ENCODE measurements around the gene HYAL1. TPM values are rescaled to one million over a fixed set of nuclear protein-coding genes. Genes with fewer than 3 reads are reported as not detected.
A peak's percentile ranks its signal among the peaks of the same experiment; 100 is the strongest.
"Not testable (repeated sequence)": the region's sequence is repeated elsewhere in the genome, so short reads cannot be mapped to it uniquely, and the experiment has no call there.

The HYAL1 gene
- total RNA-seq, 2 experiments from 2014 or later, result 0.37 TPM; not detected in 1

DNA sequence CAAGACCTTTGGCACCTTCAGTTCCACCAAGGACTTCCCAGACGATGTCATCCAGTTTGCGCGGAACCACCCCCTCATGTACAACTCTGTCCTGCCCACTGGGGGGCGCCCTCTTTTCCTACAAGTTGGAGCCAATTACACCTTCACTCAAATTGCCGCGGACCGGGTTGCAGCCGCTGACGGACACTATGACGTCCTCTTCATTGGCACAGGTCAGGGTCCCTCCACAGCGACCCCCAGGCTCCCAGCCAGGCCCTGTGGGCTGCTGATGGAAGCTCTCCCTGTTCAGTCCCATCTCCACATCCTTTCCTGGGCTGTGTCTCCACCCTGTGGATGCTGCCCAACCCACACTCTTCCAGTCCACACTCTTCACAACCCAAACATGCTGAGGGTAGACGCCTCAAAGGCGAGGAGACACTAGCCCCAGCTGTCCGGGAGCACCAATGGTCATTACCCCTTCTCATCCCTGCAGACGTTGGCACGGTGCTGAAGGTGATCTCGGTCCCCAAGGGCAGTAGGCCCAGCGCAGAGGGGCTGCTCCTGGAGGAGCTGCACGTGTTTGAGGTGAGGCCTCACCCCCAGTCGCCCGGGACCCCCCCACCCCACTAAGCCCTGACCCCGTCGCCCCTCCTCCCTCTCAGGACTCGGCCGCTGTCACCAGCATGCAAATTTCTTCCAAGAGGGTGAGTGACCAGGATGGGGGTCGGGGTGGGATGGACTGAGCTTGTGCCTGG is 28.8 kb downstream of the HYAL1 start:
- DNase-seq (peak; percentile 90), ATAC-seq (peak; percentile 59)
- Mint-ChIP-seq H3K27ac (no peak overlapping the region), H3K27me3 (peaks cover 35% of the 10 kb centered on the region), H3K9me3 (ENCODE audit: low read depth) (no peaks in the 10 kb centered on the region), H3K4me1 (peaks cover 25% of the 10 kb centered on the region), H3K4me3 (no peak overlapping the region), H3K36me3 (ENCODE audit: low read depth) (no peaks in the 10 kb centered on the region)
- CTCF ChIA-PET, result interaction anchor here (0.6 to 3.1 kb wide), 8 partner anchors 9 to 79 kb away, joined by 3 to 21 read pairs (median 3); no protein-coding TSS in a partner anchor
- intact Hi-C loops (cut with DNase I, micrococcal nuclease), result loop anchor here (1.0 to 10.0 kb wide), 4 partner anchors 18 to 152 kb away; partner anchors contain the start of genes HYAL2 (in 1 of the 2), IFRD2 (in 1 of the 2) and TUSC2 (in 1 of the 2)
- POLR2A ChIA-PET, result interaction anchor here (0.6 kb wide), 1 partner anchor 30 kb away, joined by 5 read pairs; no protein-coding TSS in a partner anchor

- intact Hi-C loops (cut with DNase I, micrococcal nuclease), result loop anchor here (1.0 to 10.0 kb wide), 11 partner anchors 13 to 152 kb away; partner anchors contain the start of genes HYAL2 (in 1 of the 2), IFRD2 (in 1 of the 2) and TUSC2 (in 1 of the 2)
- Mint-ChIP-seq H3K4me1 (peaks cover 25% of the 10 kb centered on the region), H3K4me3 (no peak overlapping the region), H3K9me3 (ENCODE audit: low read depth) (no peaks in the 10 kb centered on the region), H3K27ac (no peak overlapping the region), H3K27me3 (peaks cover 35% of the 10 kb centered on the region), H3K36me3 (ENCODE audit: low read depth) (no peaks in the 10 kb centered on the region)
- DNase-seq (no peak), ATAC-seq (no peak)
- POLR2A ChIA-PET, result no interaction called here
- CTCF ChIA-PET, result interaction anchor here (0.8 to 3.1 kb wide), 2 partner anchors 78 to 81 kb away, joined by 3 to 21 read pairs; no protein-coding TSS in a partner anchor
These were observed 29.7 kb downstream of the HYAL1 start for GRCh38 chr3:50273689-50274065.

DNA sequence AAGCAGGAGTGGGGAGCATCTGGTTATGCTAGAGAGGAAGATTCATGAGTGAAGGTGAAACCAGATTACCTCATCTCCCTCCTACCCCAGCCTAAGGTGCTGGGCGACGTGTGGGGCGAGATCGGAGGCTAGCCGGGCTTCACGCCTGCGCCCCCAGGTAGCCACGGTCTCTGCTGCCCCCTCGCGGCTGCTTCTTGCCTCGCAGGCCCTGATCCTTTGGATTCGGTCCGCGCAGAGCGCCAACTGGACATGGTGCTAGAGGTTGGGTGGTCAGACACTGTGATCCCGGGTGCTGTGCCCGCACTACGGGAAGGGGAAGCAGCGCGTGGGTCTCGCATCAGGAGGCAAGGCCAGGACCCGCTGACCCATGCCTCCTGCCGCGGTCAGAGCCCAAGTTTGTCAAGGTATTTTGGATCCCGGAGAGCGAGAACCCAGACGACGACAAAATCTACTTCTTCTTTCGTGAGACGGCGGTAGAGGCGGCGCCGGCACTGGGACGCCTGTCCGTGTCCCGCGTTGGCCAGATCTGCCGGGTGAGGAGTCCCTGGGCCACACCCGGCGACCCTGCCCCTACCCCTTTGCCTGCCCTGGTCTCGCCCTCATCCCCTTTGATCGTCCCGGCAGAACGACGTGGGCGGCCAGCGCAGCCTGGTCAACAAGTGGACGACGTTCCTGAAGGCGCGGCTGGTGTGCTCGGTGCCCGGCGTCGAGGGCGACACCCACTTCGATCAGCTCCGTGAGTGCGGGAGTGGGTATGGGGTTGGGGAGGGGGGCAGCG is 30.3 kb downstream of the HYAL1 start:
- Mint-ChIP-seq H3K27me3 (peaks cover 37% of the 10 kb centered on the region), H3K4me3 (peak overlapping the region; percentile 68), H3K4me1 (peaks cover 25% of the 10 kb centered on the region), H3K27ac (peak overlapping the region; percentile 58), H3K9me3 (ENCODE audit: low read depth) (no peaks in the 10 kb centered on the region), H3K36me3 (ENCODE audit: low read depth) (no peaks in the 10 kb centered on the region)
- ChIA-PET CTCF (interaction anchor here (0.7 to 3.1 kb wide), 9 partner anchors 22 to 82 kb away, joined by 3 to 21 read pairs (median 3); partner anchors contain the start of gene GNAT1), POLR2A (no interaction called here)
- DNase-seq (peak; percentile 96), ATAC-seq (peak; percentile 87)
- intact Hi-C loops (cut with DNase I, micrococcal nuclease), result loop anchor here (1.0 to 10.0 kb wide), 9 partner anchors 13 to 152 kb away; partner anchors contain the start of genes HYAL2 (in 1 of the 2) and TUSC2 (in 1 of the 2)

GRCh38 chr3:50272538-50272910 is 30.9 kb downstream of the HYAL1 start:
- not testable (repeated sequence) for H3K36me3 Mint-ChIP-seq (ENCODE audit: low read depth); ATAC-seq

DNA sequence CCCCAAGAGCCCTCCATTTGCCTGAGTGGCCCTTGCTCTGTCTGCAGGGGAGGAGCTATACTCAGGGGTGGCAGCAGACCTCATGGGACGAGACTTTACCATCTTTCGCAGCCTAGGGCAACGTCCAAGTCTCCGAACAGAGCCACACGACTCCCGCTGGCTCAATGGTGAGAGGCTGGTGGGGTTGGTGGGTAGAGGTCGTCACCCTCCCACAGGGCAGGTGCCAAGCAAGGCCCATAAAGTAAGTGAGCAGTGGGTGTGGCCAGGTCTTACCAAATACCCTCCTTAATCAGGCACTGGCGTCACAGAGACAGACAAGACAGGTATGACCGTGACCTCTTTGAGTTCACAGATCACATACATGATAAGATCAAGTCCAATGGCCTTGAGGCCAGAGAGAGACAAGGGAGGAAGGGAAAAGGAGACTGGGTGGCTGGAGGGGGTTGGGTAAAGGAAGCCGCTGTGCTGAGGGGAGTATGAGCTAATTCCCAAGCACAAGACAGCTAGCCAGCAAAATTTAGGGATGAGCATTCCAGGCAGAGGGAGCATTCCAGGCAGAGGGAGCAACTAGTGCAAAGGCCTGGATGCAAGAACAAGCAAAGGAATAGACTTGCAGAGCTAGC is 31.9 kb downstream of the HYAL1 start:
- peak overlapping the region; percentile 55 for H3K27ac Mint-ChIP-seq
- CTCF ChIA-PET, result interaction anchor here (0.6 to 2.2 kb wide), 11 partner anchors 8 to 157 kb away, joined by 3 to 12 read pairs (median 3); no protein-coding TSS in a partner anchor

More at GRCh38 chr3:50272538-50272910, 30.9 kb downstream of the HYAL1 start:
- H3K9me3 Mint-ChIP-seq (ENCODE audit: low read depth); H3K4me3 Mint-ChIP-seq; DNase-seq; H3K27ac Mint-ChIP-seq; POLR2A ChIA-PET: not testable (repeated sequence)
- peaks cover 25% of the 10 kb centered on the region for H3K4me1 Mint-ChIP-seq
- CTCF ChIA-PET, result interaction anchor here (0.6 to 2.2 kb wide), 10 partner anchors 9 to 158 kb away, joined by 3 to 12 read pairs (median 3); partner anchors contain the start of gene GNAT1
- peaks cover 37% of the 10 kb centered on the region for H3K27me3 Mint-ChIP-seq
- intact Hi-C loops (cut with DNase I, micrococcal nuclease), result loop anchor here in 1 of 2 experiments (2.0 to 10.0 kb wide), 3 partner anchors 14 to 150 kb away; partner anchors contain the start of genes HYAL2 and TUSC2

DNA sequence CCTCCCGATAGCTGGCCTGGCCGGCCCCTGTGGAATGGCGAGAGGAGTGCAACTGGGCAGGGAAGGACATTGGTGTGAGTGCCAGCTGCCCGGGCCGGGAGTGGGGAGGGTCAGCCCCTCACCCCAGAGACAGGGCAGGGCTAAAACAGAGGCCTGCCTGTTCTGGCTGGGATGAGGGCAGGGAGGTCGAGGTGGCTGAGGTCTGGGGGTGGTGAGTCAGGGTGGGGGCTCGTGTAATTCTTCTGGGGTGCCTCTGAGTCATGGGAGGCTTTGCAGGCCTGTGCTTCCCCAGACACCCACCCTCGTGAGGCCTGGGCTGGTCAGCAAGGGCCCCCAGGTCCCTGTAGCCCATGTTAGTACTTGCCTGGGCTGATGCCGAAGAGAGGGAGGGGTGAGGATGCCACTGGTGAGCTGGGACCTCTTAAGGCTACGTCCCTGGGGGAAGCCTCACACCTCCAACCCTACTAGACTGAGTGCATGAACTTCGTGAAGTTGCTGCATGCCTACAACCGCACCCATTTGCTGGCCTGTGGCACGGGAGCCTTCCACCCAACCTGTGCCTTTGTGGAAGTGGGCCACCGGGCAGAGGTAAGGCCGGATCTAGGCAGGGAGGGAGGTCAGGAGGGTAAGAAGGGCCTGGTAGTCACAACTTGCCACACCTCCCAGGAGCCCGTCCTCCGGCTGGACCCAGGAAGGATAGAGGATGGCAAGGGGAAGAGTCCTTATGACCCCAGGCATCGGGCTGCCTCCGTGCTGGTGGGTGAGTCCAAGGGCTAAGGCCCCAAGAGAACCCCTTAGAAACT is 32.8 kb downstream of the HYAL1 start:
- Mint-ChIP-seq H3K9me3 (ENCODE audit: low read depth) (no peaks in the 10 kb centered on the region), H3K27ac (no peak overlapping the region), H3K4me3 (no peak overlapping the region), H3K36me3 (ENCODE audit: low read depth) (no peaks in the 10 kb centered on the region), H3K4me1 (peaks cover 19% of the 10 kb centered on the region), H3K27me3 (peaks cover 30% of the 10 kb centered on the region)
- no peak for ATAC-seq
- CTCF ChIA-PET, result interaction anchor here (0.6 to 2.2 kb wide), 9 partner anchors 7 to 80 kb away, joined by 3 to 12 read pairs (median 3); no protein-coding TSS in a partner anchor
- POLR2A ChIA-PET, result no interaction called here
- intact Hi-C loops (cut with DNase I, micrococcal nuclease), result loop anchor here in 1 of 2 experiments (5.0 to 10.0 kb wide), 2 partner anchors 54 to 148 kb away; partner anchors contain the start of genes HYAL2 and TUSC2
- no peak for DNase-seq

More for the DNA sequence above, 31.9 kb downstream of the HYAL1 start:
- peaks cover 25% of the 10 kb centered on the region for H3K4me1 Mint-ChIP-seq
- H3K27me3 Mint-ChIP-seq, result peaks cover 33% of the 10 kb centered on the region
- intact Hi-C loops (cut with DNase I, micrococcal nuclease), result loop anchor here in 1 of 2 experiments (5.0 to 10.0 kb wide), 2 partner anchors 53 to 149 kb away; partner anchors contain the start of genes HYAL2 and TUSC2
- POLR2A ChIA-PET, result no interaction called here
- H3K9me3 Mint-ChIP-seq (ENCODE audit: low read depth), result no peaks in the 10 kb centered on the region
- H3K4me3 Mint-ChIP-seq, result no peak overlapping the region
- no peaks in the 10 kb centered on the region for H3K36me3 Mint-ChIP-seq (ENCODE audit: low read depth)
- DNase-seq (no peak), ATAC-seq (no peak)

DNA sequence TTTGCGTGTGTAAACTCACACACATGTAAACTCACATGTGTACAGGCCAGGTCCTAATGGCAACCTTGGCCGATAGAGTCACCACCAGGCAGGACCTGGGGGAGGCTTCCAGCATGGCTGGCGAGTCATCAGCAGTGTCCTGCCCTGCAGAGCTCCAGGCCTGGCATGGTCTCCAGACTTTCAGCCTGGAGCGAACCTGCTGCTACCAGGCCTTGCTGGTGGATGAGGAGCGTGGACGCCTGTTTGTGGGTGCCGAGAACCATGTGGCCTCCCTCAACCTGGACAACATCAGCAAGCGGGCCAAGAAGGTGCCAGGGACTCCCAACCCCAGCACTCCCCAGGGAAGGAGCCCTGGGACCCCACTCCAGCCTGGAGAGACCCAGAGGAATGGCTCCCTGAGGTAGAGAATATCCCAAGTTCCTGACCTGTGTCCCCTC is 33.4 kb downstream of the HYAL1 start:
- Mint-ChIP-seq H3K4me3 (no peak overlapping the region), H3K36me3 (ENCODE audit: low read depth) (no peaks in the 10 kb centered on the region), H3K27me3 (peaks cover 24% of the 10 kb centered on the region), H3K27ac (no peak overlapping the region), H3K9me3 (ENCODE audit: low read depth) (no peaks in the 10 kb centered on the region), H3K4me1 (peaks cover 16% of the 10 kb centered on the region)
- ATAC-seq (no peak), DNase-seq (no peak)
- CTCF ChIA-PET, result interaction anchor here (0.9 to 1.0 kb wide), 3 partner anchors 11 to 75 kb away, joined by 3 read pairs; no protein-coding TSS in a partner anchor
- intact Hi-C loops (cut with DNase I, micrococcal nuclease), result loop anchor here in 1 of 2 experiments (5.0 to 10.0 kb wide), 2 partner anchors 55 to 148 kb away; partner anchors contain the start of genes HYAL2 and TUSC2
- POLR2A ChIA-PET, result no interaction called here

DNA sequence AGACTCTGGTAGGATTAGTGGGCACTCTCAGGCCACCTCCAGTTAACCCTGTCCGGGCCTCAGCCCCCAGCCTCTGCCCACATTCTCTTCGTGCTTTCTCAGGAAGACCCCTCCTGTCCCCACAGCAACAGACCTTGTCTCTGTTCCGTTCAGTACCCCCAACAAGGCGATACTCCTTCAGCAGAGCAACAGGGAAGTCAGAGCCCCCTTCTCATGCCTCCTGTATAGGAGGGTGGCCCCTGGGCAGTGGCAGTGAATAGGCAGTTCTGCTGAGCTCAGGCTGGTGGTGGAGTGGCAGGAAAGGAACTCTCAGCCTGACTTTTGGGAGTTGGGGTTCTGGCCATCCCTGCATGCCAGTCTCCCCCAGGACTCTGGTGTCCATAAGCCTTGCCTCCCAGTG is 33.9 kb downstream of the HYAL1 start:
- ChIA-PET CTCF (interaction anchor here (0.9 kb wide), 2 partner anchors 10 to 75 kb away, joined by 3 read pairs; no protein-coding TSS in a partner anchor), POLR2A (no interaction called here)
- H3K4me3 Mint-ChIP-seq, result no peak overlapping the region
- peaks cover 14% of the 10 kb centered on the region for H3K4me1 Mint-ChIP-seq
- peaks cover 18% of the 10 kb centered on the region for H3K27me3 Mint-ChIP-seq
- no peak overlapping the region for H3K27ac Mint-ChIP-seq
- ATAC-seq (no peak), DNase-seq (no peak)
- H3K36me3 Mint-ChIP-seq (ENCODE audit: low read depth), result no peaks in the 10 kb centered on the region
- intact Hi-C loops (cut with DNase I, micrococcal nuclease), result no loop called here
- no peaks in the 10 kb centered on the region for H3K9me3 Mint-ChIP-seq (ENCODE audit: low read depth)

- intact Hi-C loops (cut with DNase I, micrococcal nuclease), result no loop called here
- DNase-seq (no peak), ATAC-seq (no peak)
- ChIA-PET CTCF (no interaction called here), POLR2A (no interaction called here)
- Mint-ChIP-seq H3K36me3 (ENCODE audit: low read depth) (no peaks in the 10 kb centered on the region), H3K4me1 (peaks cover 9% of the 10 kb centered on the region), H3K27me3 (peaks cover 14% of the 10 kb centered on the region), H3K27ac (no peak within 1 kb of the TSS), H3K4me3 (no peak within 1 kb of the TSS), H3K9me3 (ENCODE audit: low read depth) (no peaks in the 10 kb centered on the region)
These were observed 34.5 kb downstream of the HYAL1 start, which contains the start of gene SEMA3B for GRCh38 chr3:50268703-50269451. TSS of gene SEMA3B (plus strand) at chr3:50269147. CDS start at chr3:50269241, 94 bp downstream.
